GM21576 (cell line): Measurements from ENCODE around the gene TAS2R38.
"Not testable (repeated sequence)": the region's sequence is repeated elsewhere in the genome, so short reads cannot be mapped to it uniquely, and the experiment has no call there.

Experiments used
- ATAC-seq: cut with Tn5 transposase; IDR thresholded peaks from one replicate; pipeline ENCODE4 v1.9.1; 2021; ENCODE audit warnings: mild to moderate bottlenecking, moderate library complexity; ENCODE audit not compliant: unreplicated experiment

TAS2R38 gene

DNA sequence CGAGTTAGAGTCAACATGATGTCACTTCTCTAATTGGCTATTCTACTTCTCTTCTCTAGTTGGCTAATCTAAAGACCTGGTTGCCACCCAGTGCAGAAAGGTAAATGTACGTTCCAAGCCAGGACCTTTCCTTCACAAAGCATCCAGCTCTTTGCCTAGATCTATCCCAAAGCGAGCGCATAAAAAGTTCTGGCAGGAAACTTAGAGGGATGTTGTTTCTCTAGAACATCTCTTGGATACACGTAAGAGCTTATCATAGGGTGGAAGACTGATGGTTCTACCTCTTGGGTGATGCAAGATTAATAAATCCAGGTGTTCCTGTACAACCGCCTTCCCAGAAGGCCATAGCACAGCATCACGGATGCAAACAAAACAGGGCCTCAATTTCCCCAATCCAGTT, at the start of gene TAS2R38:
Gene TAS2R38, minus strand, starts transcription at position 101 of the 400 bp plus-strand sequence. Its CDS starts 84 bp downstream, at position 17.
- ATAC-seq: no peak

DNA sequence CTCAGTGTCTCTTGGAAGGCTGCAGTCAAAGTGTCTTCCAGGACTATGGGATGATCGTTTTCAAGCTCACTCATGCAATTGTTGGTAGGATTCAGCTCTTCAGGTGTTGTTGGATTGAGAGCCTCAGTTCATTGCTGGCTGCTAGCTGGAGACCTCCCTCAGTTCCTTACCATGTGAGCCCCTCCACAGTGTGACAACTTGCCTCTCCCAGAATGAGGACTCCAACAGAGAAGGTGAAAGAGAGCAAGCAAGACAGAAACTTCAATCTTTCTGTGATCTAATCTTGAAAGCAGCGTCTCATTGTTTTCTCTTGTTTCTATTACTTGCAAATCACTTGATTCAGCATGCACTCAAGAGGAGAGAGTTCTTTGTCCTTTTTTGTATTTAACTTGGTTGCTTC, 44.6 kb upstream of the TAS2R38 start:
- ATAC-seq: no peak

DNA sequence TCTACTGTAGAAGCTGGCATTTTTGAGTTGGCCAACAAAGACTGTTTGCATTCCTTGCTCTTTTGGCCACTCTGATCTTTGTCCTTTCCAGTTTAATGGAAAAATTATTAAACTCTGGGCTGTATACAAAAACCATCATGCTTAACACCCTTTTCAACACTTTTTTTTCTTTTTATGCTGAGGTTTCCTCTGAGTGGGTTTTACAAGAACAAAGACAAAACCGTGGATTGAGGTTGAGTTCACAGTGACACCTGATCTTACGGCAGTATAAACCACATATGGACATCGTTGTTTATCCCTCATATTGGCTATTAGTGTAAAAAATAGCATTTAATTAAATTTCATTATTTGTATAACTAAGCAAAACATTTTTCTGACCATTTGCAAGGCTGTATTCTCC, 43.9 kb upstream of the TAS2R38 start:
- no peak for ATAC-seq

DNA sequence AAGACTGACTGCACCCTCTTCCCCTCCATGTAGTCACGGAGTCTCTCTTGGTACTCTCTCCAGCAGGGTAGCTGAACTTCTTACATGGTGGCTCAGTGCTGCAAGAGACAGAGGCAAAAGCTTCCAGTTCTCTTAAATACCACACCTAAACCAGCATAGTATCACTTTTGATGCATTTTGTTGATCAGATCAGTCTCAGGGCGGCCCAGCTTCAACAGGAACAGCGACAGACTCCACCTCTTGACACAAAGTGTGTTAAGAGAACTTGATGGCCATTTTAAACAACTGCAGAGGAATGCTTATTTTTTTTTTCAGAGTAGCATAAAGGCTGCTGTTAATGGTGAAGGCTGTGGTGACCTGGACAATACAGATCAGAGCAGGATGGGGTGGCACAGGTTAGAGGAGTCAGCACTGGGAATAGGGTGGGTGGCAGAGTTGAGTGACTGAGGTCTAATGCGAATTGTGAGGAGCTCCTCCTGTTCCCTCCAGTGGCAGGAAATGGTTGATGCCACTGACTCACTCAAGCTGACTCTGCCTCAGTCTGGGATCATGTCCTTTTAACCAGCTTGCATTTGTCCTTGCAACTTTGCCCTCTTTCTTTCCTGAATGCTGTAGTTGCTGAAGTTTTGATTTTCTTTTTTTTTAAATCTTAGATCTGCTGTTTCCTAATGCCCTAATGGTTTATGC, 39.4 kb upstream of the TAS2R38 start:
- ATAC-seq: no peak

DNA sequence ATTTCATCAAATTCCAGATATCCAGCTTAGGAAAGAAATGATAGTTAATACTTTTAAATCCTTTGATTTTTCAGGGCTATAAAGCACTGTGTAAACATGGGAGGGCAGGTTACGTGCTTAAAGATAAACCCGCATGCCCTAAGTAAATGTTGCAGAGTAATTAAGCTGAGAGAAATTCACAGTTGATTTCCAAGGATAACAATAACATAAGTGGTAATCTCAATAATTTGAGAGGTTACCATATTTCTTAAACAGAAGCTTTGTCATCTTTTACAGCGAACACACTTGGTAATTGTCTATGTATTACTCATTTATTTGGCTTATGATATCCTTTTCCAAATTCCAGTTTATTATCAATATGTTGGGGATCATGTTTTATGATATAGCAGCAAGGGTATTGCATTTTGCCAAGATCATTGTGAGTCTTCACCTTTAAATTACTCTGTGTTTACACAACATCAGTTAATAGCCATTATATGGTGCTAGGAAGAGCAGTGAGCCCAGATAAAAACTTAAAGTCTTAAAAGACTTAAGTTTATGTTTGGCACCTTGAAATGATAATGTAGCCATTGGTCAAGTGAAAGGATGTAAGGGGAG, 37.5 kb upstream of the TAS2R38 start:
- ATAC-seq: no peak

DNA sequence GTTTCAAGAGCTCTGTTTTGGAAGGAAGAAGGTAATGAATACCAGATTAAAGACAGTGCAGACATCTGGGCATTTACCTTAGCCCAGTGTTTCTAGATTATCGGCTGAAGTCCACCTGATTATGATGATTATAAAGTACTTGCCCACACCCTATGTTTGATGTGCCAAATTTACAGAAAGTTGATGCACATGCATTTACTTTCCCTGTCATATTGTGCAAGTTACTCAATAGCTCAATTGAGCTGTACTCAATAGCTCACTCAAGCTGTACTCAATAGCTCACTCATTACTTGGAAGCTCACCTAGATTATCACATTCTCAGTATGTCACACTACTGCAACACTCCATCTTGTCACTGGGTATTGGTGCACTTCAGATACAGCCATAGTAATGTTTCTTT, 35.6 kb upstream of the TAS2R38 start:
- ATAC-seq: no peak

DNA sequence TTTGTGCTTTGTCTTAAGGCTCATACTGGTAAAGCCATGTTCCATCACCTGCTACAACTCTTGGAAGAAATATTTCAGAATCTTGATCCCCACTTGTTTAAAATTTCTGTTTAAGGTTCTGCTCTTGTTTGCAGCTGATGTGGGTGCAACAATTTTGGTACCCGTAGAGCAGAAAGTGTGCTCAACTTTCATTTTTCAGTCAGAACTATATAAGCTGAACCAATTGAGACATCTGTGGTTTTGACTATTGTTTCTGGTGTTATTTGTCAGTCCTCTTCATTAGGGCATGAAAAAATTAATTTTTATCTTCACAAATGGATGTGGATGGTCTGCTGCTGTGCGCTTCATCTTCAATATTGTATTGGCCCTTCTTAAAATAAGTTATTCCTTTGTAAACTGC, 33.0 kb upstream of the TAS2R38 start:
- ATAC-seq: no peak

DNA sequence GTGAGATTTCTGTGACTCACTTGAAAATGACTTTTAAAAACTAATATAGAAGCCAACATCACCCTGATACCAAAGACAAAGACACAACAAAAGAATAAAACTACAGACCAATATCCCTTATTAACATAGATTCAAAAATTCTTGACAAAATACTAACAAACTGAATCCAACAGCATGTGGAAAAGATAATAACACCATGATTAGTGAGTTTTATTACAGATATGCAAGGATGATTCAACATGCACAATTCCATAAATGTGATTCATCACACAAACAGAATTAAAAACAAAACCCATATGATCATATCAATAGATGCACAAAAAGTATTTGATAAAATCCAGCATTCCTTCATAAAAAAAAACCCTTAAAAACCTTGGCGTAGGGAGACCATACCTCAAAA, 28.6 kb upstream of the TAS2R38 start:
- ATAC-seq: no peak

DNA sequence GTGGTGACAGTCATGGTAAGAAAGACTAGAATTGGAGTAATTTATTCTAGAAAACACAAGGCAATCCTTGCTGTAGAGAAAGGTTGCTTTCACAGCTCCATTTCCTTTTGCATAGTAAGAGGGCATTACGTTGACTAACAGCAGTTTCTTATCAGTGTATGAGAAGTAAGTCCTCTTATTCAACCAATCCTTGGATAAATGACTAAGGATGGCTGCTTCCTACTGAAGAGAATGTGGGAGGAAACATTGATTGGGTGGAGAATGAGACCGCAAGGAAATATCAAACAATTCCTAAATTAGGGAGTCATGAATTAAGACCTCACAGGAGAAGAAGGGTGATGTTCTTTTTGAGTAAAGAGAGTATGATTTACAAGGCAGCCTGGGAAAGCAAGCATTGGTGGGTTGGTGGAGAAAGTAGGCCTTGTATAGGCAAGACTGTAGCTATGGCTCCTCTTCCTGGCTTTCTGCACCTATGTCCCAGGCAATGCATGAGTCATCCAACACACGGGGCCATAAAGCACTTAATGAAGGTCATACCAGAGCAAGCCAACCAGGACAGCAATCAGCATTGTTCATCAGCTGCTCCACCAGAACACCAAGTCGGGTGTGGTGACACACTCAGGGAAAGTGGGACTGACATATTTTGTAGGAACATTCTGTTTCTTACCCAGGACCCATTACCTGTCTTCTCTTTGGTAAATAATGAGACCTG, 27.7 kb upstream of the TAS2R38 start:
- ATAC-seq: no peak

DNA sequence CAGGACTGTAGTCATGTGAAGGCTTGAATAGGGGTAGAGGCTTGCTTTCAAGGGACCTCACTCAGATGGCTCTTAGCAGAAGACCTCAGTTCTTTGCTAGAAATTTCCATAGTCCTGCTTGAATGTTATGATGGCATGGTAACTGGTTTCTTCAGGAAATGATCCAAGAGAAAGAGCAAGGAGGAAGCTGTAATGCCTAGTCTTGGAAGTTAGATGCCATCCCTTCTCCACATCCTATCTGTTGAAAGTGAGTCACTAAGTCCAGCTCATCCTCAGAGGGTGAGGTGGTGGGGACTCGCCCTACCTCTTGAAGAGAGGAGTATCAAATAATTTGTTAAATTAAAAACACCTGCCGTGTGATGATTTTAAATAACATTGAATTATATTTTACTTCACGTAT, 26.7 kb upstream of the TAS2R38 start:
- no peak for ATAC-seq

DNA sequence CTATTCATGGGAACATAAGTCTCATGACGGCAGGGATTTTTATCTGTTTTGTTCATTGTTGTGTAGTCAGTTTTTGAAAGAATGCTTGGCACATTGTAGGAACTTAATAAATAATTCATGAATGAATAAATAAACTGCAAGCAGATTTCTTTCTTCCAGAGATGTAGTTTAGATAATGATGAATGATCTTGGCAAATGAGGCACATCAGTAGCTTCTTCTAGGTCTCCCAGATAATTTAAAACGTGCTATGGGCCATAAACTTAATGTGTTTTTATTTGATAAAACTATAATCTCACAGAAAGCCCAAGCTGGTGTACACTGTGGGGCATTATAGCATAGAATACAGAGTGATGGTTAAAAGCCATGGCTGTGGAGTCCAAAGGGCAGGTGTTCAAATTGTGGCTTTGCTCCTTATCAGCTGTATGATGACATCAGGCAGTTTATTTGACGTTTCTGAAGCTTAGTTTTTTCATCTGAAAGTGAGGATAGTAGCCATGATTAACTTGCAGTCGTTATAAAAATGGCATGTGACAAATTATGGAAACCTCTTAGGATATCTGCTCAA, 25.6 kb upstream of the TAS2R38 start:
- ATAC-seq: no peak

DNA sequence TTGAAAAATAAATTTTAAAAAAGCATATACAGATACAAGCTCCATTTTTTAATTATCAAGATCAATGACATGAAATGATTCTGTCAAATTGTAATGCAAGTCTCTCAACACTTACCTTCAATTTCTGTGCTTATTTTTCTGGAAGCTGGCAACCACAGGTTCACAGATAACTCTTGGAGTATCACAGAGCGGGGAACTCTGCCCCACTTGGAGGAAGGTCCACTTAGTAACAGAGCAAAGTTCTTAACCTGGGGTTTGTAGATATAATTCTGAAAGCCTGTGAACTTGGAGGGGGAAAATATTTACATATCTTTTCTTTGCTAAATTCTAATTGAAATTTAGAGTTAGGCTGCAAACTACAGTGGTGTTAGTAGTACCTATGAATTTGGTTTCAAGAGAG, 19.8 kb upstream of the TAS2R38 start:
- ATAC-seq: no peak

DNA sequence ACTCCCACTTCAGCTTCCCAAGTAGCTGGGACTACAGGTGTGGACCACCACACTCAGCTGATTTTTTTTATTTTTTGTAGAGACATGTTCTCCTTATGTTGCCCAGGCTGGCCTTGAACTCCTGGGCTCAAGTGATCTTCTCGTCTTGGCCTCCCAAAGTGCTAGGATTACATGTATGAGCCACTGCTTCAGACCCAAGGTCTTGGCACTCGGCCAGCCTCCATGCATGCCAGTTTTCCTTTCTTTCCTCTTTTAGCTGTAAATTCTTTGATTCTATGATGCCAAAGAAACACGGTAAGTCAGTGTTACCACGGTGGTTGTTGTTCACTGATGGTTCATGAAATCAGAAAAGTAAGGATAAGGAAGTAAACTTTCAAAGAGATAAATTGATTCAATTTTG, 19.1 kb upstream of the TAS2R38 start:
- ATAC-seq: no peak

DNA sequence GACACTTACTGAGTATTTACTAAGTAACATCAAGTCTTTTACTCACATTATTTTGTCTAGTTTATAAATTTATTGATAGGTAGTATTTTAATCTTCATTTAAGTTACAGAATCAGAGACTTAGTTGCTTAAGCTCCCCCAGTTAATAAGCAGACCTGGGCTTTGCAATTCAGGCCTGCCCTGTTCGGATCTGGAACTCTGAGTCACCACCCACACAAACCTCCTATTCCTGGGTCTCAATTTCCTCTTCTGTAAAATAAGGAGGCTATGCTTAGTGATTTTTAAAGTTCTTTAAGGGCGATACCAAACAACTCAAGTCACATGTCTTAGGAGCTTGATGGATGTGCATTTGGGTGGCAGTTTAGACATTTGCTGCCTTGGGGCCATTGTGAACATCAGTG, 18.6 kb upstream of the TAS2R38 start:
- ATAC-seq: no peak

DNA sequence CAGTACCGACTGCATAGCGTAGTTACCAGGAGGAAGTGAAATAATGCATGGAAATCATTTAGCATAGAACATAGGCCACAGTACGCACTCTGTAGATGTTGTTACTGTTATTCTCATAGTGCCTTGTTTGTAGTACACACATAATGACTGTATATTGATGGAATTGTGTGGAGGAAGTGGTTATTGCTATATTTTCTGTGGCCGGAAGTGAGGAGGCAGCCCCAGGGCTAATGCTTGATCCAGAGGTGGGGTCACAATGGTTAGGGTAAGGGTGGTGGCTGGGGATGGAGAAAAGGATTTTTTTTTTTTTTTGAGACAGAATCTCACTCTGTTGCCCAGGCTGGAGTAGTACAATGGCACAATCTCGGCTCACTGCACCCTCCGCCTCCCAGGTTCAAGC, 17.6 kb upstream of the TAS2R38 start:
- ATAC-seq: no peak

DNA sequence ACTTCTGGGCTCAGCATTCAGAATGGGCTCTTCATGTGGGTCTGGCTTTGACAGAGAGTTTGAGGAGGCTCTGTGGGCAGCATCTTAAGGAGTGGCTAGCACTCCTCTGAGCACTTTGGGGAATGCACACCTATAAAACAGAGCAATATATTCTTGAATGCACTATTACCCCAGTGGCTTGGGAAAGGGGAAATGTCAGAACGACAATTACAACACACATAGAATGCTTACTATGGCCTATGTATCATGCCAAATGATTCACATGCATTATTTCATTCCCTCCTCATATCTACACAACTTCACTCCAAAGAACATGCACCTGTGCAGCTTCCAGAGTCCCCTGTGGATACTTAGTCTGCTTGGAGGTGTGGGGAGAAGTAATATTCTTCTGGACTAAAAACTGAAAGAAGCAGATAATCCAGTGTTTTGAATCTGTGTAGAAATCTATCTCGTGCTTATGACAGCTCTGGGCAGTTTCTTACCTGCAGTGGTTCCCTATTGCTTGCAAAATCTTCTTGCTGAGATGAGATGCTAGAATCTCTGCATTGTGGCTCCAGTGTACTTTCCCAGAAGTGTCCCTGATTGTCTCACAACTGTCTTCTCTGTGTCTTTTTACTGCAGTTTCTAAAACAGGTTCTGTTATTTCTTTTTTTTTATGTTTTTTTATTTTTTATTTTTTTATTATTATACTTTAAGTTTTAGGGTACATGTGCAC, 16.6 kb upstream of the TAS2R38 start:
- ATAC-seq: no peak

DNA sequence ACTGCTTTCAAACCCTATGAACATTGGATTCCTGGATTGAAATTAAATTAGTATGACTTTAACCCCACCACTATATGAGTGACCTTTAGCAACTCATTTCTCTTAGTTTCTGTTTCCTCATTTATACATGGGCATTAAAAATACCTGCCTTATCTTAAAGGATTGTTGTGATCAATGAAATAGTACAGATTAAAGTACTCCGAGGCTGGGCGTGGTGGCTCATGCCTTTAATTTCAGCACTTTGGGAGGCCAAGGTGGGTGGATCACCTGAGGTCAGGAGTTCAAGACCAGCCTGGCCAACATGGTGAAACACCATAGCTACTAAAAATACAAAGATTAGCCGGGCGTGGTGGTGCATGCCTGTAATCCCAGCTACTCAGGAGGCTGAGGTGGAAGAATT, 14.2 kb upstream of the TAS2R38 start:
- ATAC-seq: not testable (repeated sequence)

DNA sequence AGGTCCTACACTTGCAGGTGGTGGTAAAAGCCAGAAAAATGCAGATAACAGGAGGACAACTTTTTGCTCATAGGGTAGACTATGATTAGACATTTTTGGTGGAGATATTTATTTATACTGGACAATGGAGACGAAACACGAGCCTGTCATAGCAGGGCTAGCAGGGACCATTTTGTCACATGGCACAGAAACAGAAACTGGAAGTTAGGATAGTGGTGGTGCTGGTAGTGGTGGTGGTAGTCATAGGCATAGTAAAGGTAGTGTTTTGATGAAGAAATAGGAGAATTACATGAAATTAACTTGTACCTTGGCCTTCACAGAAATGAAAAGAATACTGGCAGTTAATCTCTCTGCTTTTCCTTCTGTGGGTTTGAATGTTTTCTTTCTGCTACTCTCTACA, 13.3 kb upstream of the TAS2R38 start:
- no peak for ATAC-seq

DNA sequence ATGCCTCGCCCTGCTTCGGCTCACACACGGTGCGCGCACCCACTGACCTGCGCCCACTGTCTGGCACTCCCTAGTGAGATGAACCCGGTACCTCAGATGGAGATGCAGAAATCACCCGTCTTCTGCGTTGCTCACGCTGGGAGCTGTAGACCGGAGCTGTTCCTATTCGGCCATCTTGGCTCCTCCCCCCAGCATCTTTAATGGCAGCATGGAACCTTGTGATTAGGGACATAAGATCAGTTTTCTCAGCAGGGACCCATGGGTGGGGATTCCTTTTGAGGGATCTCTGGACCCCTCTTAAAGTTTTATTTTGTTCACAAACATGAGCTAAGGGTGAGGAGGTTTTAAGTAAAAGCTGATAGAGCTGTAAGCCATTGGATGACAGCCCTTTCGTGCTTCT, 12.4 kb upstream of the TAS2R38 start:
- not testable (repeated sequence) for ATAC-seq

DNA sequence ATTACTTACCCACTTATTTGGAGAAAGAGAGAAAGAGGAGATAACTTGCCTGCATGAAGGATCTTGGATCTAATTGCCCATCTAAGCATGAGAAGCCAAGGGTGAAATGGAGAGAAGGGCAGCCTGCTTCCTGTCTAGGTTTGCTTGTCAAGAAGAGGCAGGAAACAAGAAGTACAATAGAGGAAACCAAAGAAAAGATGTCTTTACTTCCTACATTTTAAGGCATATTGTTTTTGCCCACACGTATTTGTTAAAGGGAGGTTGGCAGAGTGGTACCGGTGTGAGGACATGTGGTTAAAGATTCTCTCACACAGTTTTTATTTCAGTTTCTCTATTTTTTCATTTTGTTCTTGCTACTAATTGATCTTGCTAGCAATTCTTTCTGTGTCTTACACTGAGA, 6.0 kb upstream of the TAS2R38 start:
- ATAC-seq: no peak

DNA sequence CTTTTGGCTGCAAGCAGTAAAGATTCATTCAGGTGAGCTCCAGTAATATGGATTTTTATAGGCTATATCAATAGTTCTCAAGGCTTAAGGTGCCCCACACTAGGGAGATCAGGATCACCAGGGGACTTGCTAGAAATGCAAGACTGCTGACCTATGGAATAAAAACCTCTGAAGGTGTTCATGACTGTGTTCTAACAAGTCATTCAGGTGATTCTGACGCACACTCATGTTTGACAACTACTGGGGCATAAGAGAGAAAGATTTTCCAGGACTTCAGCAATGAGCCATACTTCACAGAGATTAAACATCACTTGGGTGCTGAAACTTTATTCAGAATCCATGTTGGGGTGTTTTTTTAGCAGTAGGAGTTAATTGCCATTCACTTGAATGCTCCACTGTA, 4.8 kb upstream of the TAS2R38 start:
- no peak for ATAC-seq
